Measurements from ENCODE around the gene NEMF. TPM values are rescaled to one million over a fixed set of nuclear protein-coding genes. Genes with fewer than 3 reads are reported as not detected.

The NEMF gene
- total and polyA plus RNA-seq, 4 donors = 19.7 to 145 (median 41.0) TPM

GRCh38 chr14:49862089-49862673 is 9.6 kb upstream of the NEMF start:
- TF ChIP-seq, protein P1, sequence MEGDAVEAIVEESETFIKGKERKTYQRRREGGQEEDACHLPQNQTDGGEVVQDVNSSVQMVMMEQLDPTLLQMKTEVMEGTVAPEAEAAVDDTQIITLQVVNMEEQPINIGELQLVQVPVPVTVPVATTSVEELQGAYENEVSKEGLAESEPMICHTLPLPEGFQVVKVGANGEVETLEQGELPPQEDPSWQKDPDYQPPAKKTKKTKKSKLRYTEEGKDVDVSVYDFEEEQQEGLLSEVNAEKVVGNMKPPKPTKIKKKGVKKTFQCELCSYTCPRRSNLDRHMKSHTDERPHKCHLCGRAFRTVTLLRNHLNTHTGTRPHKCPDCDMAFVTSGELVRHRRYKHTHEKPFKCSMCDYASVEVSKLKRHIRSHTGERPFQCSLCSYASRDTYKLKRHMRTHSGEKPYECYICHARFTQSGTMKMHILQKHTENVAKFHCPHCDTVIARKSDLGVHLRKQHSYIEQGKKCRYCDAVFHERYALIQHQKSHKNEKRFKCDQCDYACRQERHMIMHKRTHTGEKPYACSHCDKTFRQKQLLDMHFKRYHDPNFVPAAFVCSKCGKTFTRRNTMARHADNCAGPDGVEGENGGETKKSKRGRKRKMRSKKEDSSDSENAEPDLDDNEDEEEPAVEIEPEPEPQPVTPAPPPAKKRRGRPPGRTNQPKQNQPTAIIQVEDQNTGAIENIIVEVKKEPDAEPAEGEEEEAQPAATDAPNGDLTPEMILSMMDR (IDR thresholded peaks at IDR 0.05; ENCODE audit: control extremely low read depth, extremely low read depth) = peak; percentile 100
- WGBS, 2 donors = 0 to 1% methylated on average over 27 of the region's 30 CpGs
- ATAC-seq (ENCODE audit: insufficient read depth, low FRiP score) = peak; percentile 83
- Histone ChIP-seq H3K4me3 (peak overlapping the region; percentile 56), H3K9ac (ENCODE audit: insufficient read depth in 1 of 2, low read length in 2 of 2) (peak overlapping the region; percentile 83 to 100), H3K27me3 (ENCODE audit: control insufficient read depth in 3 of 3, insufficient read depth in 3 of 3, low read length in 2 of 3) (no peaks in the 10 kb centered on the region), H3K4me1 (ENCODE audit: control insufficient read depth in 5 of 5, insufficient read depth in 5 of 5, low read length in 5 of 5) (peaks cover 0 to 11% (median 2%) of the 10 kb centered on the region in 5 donors), H3K27ac (ENCODE audit: low read depth in 1 of 2, low read length in 1 of 2) (peak overlapping the region; percentile 93 to 100), H3K9me3 (ENCODE audit: control insufficient read depth in 4 of 4, insufficient read depth in 3 of 4, low read length in 3 of 4) (no peaks in the 10 kb centered on the region), H3K36me3 (ENCODE audit: control insufficient read depth in 4 of 4, insufficient read depth in 4 of 4, low read length in 4 of 4) (no peaks in the 10 kb centered on the region)
- DNase-seq = peak; percentile 95 to 97 (median 96)

- TF ChIP-seq, protein P1 (IDR thresholded peaks at IDR 0.05; ENCODE audit: control extremely low read depth, extremely low read depth) = no peak
- WGBS, 2 donors = 0% methylated on average over 12 of the region's 12 CpGs
These were observed 9.1 kb upstream of the NEMF start for GRCh38 chr14:49861699-49862088.

DNA sequence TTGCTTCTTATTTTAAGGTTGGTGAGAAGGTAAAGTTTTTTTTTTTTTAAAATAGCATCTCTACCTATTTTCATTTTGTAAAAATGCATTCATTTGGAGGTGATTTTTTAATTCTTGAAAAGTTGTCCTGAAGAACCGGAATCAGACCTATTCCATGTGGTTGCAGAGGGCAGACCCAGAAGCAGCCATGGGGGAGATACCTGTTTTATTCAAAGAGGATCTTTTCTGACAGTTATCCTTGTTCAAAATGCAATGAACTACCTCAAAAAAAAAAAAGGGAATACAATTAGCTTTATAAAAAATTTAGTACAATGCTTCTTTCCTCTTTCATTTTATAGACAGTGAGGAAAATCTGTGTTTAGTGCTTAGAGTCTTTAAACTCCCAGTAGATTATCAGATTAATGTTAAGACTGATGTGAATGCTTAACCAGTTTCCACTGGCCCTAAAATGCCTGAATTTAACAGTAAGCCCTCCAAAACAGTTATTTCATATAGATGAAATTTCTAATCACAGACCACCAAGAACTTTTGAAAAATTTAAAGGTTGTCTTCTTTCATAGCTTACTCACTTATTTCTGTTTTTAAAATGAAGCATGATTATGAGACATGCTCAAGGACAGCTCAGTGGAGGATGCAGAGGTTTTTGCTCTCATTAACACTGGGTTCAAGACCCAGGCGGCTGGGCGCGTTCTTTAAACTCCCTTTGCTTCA is 8.6 kb upstream of the NEMF start:
- TF ChIP-seq, protein P1 (IDR thresholded peaks at IDR 0.05; ENCODE audit: control extremely low read depth, extremely low read depth) = no peak
- H3K4me1 ChIP-seq (ENCODE audit: control insufficient read depth in 5 of 5, insufficient read depth in 5 of 5, low read length in 5 of 5) = peaks cover 0 to 11% (median 2%) of the 10 kb centered on the region in 5 donors
- DNase-seq (no peak), ATAC-seq (ENCODE audit: insufficient read depth, low FRiP score) (no peak)
- 21 to 24% methylated on average over 4 of the region's 4 CpGs for WGBS, 2 donors
- no peaks in the 10 kb centered on the region for H3K9me3 ChIP-seq (ENCODE audit: control insufficient read depth in 4 of 4, insufficient read depth in 3 of 4, low read length in 3 of 4)
- peak overlapping the region; percentile 83 to 100 for H3K9ac ChIP-seq (ENCODE audit: insufficient read depth in 1 of 2, low read length in 2 of 2)
- no peaks in the 10 kb centered on the region for H3K36me3 ChIP-seq (ENCODE audit: control insufficient read depth in 4 of 4, insufficient read depth in 4 of 4, low read length in 4 of 4)
- H3K4me3 ChIP-seq = peak overlapping the region; percentile 56
- no peaks in the 10 kb centered on the region for H3K27me3 ChIP-seq (ENCODE audit: control insufficient read depth in 3 of 3, insufficient read depth in 3 of 3, low read length in 2 of 3)
- peak overlapping the region; percentile 93 to 100 for H3K27ac ChIP-seq (ENCODE audit: low read depth in 1 of 2, low read length in 1 of 2)

More at GRCh38 chr14:49861699-49862088, 9.1 kb upstream of the NEMF start:
- H3K4me1 ChIP-seq (ENCODE audit: control insufficient read depth in 5 of 5, insufficient read depth in 5 of 5, low read length in 5 of 5) = peaks cover 0 to 11% (median 2%) of the 10 kb centered on the region in 5 donors
- peak overlapping the region; percentile 93 to 100 for H3K27ac ChIP-seq (ENCODE audit: low read depth in 1 of 2, low read length in 1 of 2)
- peak overlapping the region; percentile 56 for H3K4me3 ChIP-seq
- peak overlapping the region; percentile 83 to 100 for H3K9ac ChIP-seq (ENCODE audit: insufficient read depth in 1 of 2, low read length in 2 of 2)
- no peaks in the 10 kb centered on the region for H3K36me3 ChIP-seq (ENCODE audit: control insufficient read depth in 4 of 4, insufficient read depth in 4 of 4, low read length in 4 of 4)
- ATAC-seq (ENCODE audit: insufficient read depth, low FRiP score) (no peak), DNase-seq (peak; percentile 76 to 91 (median 82))
- no peaks in the 10 kb centered on the region for H3K27me3 ChIP-seq (ENCODE audit: control insufficient read depth in 3 of 3, insufficient read depth in 3 of 3, low read length in 2 of 3)
- no peaks in the 10 kb centered on the region for H3K9me3 ChIP-seq (ENCODE audit: control insufficient read depth in 4 of 4, insufficient read depth in 3 of 4, low read length in 3 of 4)
